HCT116 (cell line): ENCODE data around the gene SPATA25. TPM values are rescaled to one million over a fixed set of nuclear protein-coding genes. Genes with fewer than 3 reads are reported as not detected.

ENCODE experiments used
- ATAC-seq: fragments of 200-7000 bp; cut with Tn5 transposase; 2 replicates; pipeline ENCODE4 v1.9.1; 2020; ENCODE audit warnings: mild to moderate bottlenecking, moderate library complexity
- BruUV-seq: library from RNA; stranded (reverse); fragments of 400-500 nt; replicated peaks from 2 replicates; lab custom pipeline; 2021; lab: Mats Ljungman, UMichigan
- CTCF ChIA-PET: fragments of 300-600 bp; sonication (Branson Sonifier 250); formaldehyde crosslinking; loops from one replicate; lab custom pipeline; 2021; ENCODE audit warnings: antibody characterized with exemption; lab: Charles Lee
- POLR2A ChIA-PET: fragments of 300-600, 350-600 bp; sonication (Branson Sonifier 250); formaldehyde crosslinking; loops from one replicate; lab custom pipeline; 2021; ENCODE audit warnings: antibody characterized with exemption; lab: Charles Lee
- RAD21 ChIA-PET, 2 experiments: fragments of 300-600 bp; sonication (Branson Sonifier 250); formaldehyde crosslinking; loops; one replicate each; lab custom pipeline; 2023; ENCODE audit warnings: low total read pairs in 2 of 2; ENCODE audit not compliant: uncharacterized antibody in 2 of 2, unreplicated experiment in 2 of 2, low non-redundant PET in 1 of 2; lab: Charles Lee
- DNase-seq: peaks from one replicate; pipeline ENCODE4 v3.0.0-alpha.2; 2010; ENCODE audit warnings: low read depth, low spot score
- H2AFZ ChIP-seq: fragments of 200-600 bp; shearing (Covaris generic), sonication (generic); 2 replicates; pipeline ENCODE4 v1.6.1; 2017; ENCODE audit warnings: low read depth, mixed run types, mixed read lengths, antibody characterized with exemption, low read length; ENCODE audit not compliant: poor library complexity, severe bottlenecking
- H3K27ac ChIP-seq: 2 replicates; pipeline ENCODE4 v1.5.1; 2012; ENCODE audit warnings: low read depth, low read length
- H3K27me3 ChIP-seq: fragments of 200-600 bp; sonication (generic); 2 replicates; pipeline ENCODE4 v1.6.1; 2016; ENCODE audit warnings: mixed run types, low read length, mixed read lengths; ENCODE audit not compliant: insufficient read depth
- H3K36me3 ChIP-seq, 2 experiments: fragments of 200-500 bp in 1 of 2; fragments of 200-600 bp in 1 of 2; sonication (Bioruptor generic) in 1 of 2; sonication (generic) in 1 of 2; 2 replicates each; pipeline versions ENCODE4 v1.5.1 to v1.6.1; 2014 to 2016; ENCODE audit warnings: low read length in 2 of 2, inconsistent platforms in 1 of 2, mixed read lengths in 1 of 2, mixed run types in 1 of 2; ENCODE audit not compliant: insufficient read depth in 2 of 2, control insufficient read depth in 1 of 2
- H3K4me1 ChIP-seq, 2 experiments: fragments of 200-600 bp in 1 of 2; sonication (generic) in 1 of 2; 2 replicates each; pipeline versions ENCODE4 v1.5.1 to v1.6.1; 2012 to 2017; ENCODE audit warnings: low read length in 2 of 2, inconsistent platforms in 1 of 2, mild to moderate bottlenecking in 1 of 2, mixed read lengths in 1 of 2, mixed run types in 1 of 2, moderate library complexity in 1 of 2; ENCODE audit not compliant: insufficient read depth in 2 of 2, control insufficient read depth in 1 of 2
- H3K4me2 ChIP-seq: fragments of 200-600 bp; sonication (generic); 2 replicates; pipeline ENCODE4 v1.6.1; 2017; ENCODE audit warnings: mixed run types, low read length, mixed read lengths
- H3K4me3 ChIP-seq, 2 experiments: fragments of 200-600 bp in 1 of 2; sonication (generic) in 1 of 2; replicated peaks in 1 of 2; 2 replicates each; pipeline ENCODE4 v1.5.1; 2011 to 2016; ENCODE audit warnings: low read length in 2 of 2, control low read depth in 1 of 2, low read depth in 1 of 2, mild to moderate bottlenecking in 1 of 2, mixed read lengths in 1 of 2, mixed run types in 1 of 2
- H3K79me2 ChIP-seq: fragments of 200-600 bp; sonication (generic); 2 replicates; pipeline ENCODE4 v1.6.1; 2017; ENCODE audit warnings: mild to moderate bottlenecking, mixed run types, low read length, moderate library complexity, mixed read lengths; ENCODE audit not compliant: insufficient read depth
- H3K9ac ChIP-seq: fragments of 200-600 bp; sonication (generic); 2 replicates; pipeline ENCODE4 v1.6.1; 2016; ENCODE audit warnings: low read length, mixed read lengths
- H3K9me2 ChIP-seq: fragments of 200-600 bp; sonication (generic), shearing (Covaris generic); 2 replicates; pipeline ENCODE4 v1.6.1; 2017; ENCODE audit warnings: mixed run types, mild to moderate bottlenecking, moderate library complexity; ENCODE audit not compliant: insufficient read depth
- H3K9me3 ChIP-seq, 2 experiments: fragments of 200-500 bp in 1 of 2; fragments of 200-600 bp in 1 of 2; sonication (Bioruptor generic) in 1 of 2; sonication (generic) in 1 of 2; 2 replicates each; pipeline ENCODE4 v1.6.1; 2014 to 2017; ENCODE audit warnings: low read length in 2 of 2, mixed read lengths in 2 of 2, inconsistent platforms in 1 of 2, low read depth in 1 of 2, mild to moderate bottlenecking in 1 of 2, mixed run types in 1 of 2, moderate library complexity in 1 of 2; ENCODE audit not compliant: control insufficient read depth in 1 of 2, insufficient read depth in 1 of 2
- H4K20me1 ChIP-seq: fragments of 200-600 bp; sonication (generic), shearing (Covaris generic); 2 replicates; pipeline ENCODE4 v1.6.1; 2017; ENCODE audit warnings: mixed run types, mild to moderate bottlenecking, moderate library complexity; ENCODE audit not compliant: insufficient read depth
- CBX3 ChIP-seq: IDR thresholded peaks from 2 replicates; pipeline ENCODE4 v1.6.1; 2012; ENCODE audit warnings: low read depth
- CEBPB ChIP-seq: IDR thresholded peaks from 2 replicates; pipeline ENCODE4 v1.6.1; 2012; ENCODE audit warnings: low read depth
- ELF1 ChIP-seq: IDR thresholded peaks from 2 replicates; pipeline ENCODE4 v1.6.1; 2012; ENCODE audit warnings: low read depth, borderline replicate concordance
- EZH2phosphoT487 ChIP-seq: fragments of 200-600 bp; IDR thresholded peaks from 2 replicates; pipeline ENCODE4 v1.6.1; 2018; ENCODE audit warnings: antibody characterized with exemption, borderline replicate concordance
- FOSL1 ChIP-seq: IDR thresholded peaks from 2 replicates; pipeline ENCODE4 v1.6.1; 2012; ENCODE audit warnings: low read depth
- JUND ChIP-seq: IDR thresholded peaks from 2 replicates; pipeline ENCODE4 v1.6.1; 2012
- MAX ChIP-seq: IDR thresholded peaks from 2 replicates; pipeline ENCODE4 v1.6.1; 2012
- POLR2AphosphoS5 ChIP-seq: IDR thresholded peaks from 2 replicates; pipeline ENCODE4 v1.6.1; 2011; ENCODE audit warnings: mild to moderate bottlenecking, low read depth, low read length, moderate library complexity
- RAD21 ChIP-seq: IDR thresholded peaks from 2 replicates; pipeline ENCODE4 v1.6.1; 2012; ENCODE audit warnings: low read depth, mild to moderate bottlenecking
- SIN3A ChIP-seq: IDR thresholded peaks from 2 replicates; pipeline ENCODE4 v1.6.1; 2012; ENCODE audit warnings: low read depth
- SP1 ChIP-seq: IDR thresholded peaks from 2 replicates; pipeline ENCODE4 v1.6.1; 2012; ENCODE audit warnings: low read depth
- TCF7L2 ChIP-seq: IDR thresholded peaks from 2 replicates; pipeline ENCODE4 v1.7.0; 2011; ENCODE audit warnings: borderline replicate concordance, inconsistent platforms; ENCODE audit not compliant: insufficient read depth, insufficient read length; ENCODE audit errors: extremely low read depth
- YY1 ChIP-seq: IDR thresholded peaks from 2 replicates; pipeline ENCODE4 v1.6.1; 2011; ENCODE audit warnings: low read length, low read depth, moderate library complexity, mild to moderate bottlenecking; ENCODE audit not compliant: insufficient replicate concordance; ENCODE audit errors: extremely low read depth
- ZNF274 ChIP-seq: fragments of 200-500 bp; sonication (Bioruptor generic); IDR thresholded peaks from 2 replicates; pipeline ENCODE4 v1.6.1; 2014; ENCODE audit warnings: mild to moderate bottlenecking, low read depth, low read length, inconsistent platforms
- intact Hi-C: fragments of 100-400 bp; cut with micrococcal nuclease; formaldehyde crosslinking; loops from 2 replicates; pipeline ENCODE4 v1.10.0; 2022
- total RNA-seq: library from RNA; stranded (reverse); gene quantifications from one replicate; pipeline ENCODE4 v1.2.1, GENCODE V29; 2021; ENCODE audit not compliant: unreplicated experiment
- TF ChIP-seq, protein P1 (sequence below): IDR thresholded peaks from 2 replicates; pipeline ENCODE4 v1.6.1; 2011; ENCODE audit warnings: mild to moderate bottlenecking, low read length, moderate library complexity; ENCODE audit not compliant: insufficient replicate concordance; ENCODE audit errors: extremely low read depth

The SPATA25 gene
- total RNA-seq, 1 experiment from 2014 or later, result 0.42 TPM

GRCh38 chr20:45890077-45890984 lies 2.9 kb upstream of the SPATA25 start:
- TSS peak; percentile 78 for BruUV-seq
- Histone ChIP-seq H3K79me2 (peaks cover 4% of the 10 kb centered on the region; the same call in 1 of the 2 replicates), H3K36me3 (peaks cover 6 to 21% of the 10 kb centered on the region in 2 experiments; a peak in 3 of 4 replicates), H3K9me2 (no peaks in the 10 kb centered on the region), H3K27ac (peak overlapping the region; percentile 77; the same call in 1 of the 2 replicates), H3K4me1 (peaks cover 11 to 21% of the 10 kb centered on the region in 2 experiments), H3K9me3 (no peaks in the 10 kb centered on the region), H3K27me3 (no peaks in the 10 kb centered on the region), H4K20me1 (no peaks in the 10 kb centered on the region), H3K9ac (peak overlapping the region; percentile 76), H2AFZ (peak overlapping the region; percentile 80), H3K4me2 (peak overlapping the region; percentile 99), H3K4me3 (peak overlapping the region; percentile 83 to 93)
- DNase-seq (no peak), ATAC-seq (no peak)
- no peak for TF ChIP-seq EZH2phosphoT487
- no peak for TF ChIP-seq SIN3A
- TF ChIP-seq JUND, result no peak
- TF ChIP-seq POLR2AphosphoS5, result no peak
- no peak for TF ChIP-seq MAX
- no peak for TF ChIP-seq TCF7L2
- TF ChIP-seq RAD21, result no peak
- no peak for TF ChIP-seq ELF1
- no peak for TF ChIP-seq CBX3
- TF ChIP-seq, protein P1, sequence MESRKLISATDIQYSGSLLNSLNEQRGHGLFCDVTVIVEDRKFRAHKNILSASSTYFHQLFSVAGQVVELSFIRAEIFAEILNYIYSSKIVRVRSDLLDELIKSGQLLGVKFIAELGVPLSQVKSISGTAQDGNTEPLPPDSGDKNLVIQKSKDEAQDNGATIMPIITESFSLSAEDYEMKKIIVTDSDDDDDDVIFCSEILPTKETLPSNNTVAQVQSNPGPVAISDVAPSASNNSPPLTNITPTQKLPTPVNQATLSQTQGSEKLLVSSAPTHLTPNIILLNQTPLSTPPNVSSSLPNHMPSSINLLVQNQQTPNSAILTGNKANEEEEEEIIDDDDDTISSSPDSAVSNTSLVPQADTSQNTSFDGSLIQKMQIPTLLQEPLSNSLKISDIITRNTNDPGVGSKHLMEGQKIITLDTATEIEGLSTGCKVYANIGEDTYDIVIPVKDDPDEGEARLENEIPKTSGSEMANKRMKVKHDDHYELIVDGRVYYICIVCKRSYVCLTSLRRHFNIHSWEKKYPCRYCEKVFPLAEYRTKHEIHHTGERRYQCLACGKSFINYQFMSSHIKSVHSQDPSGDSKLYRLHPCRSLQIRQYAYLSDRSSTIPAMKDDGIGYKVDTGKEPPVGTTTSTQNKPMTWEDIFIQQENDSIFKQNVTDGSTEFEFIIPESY, result no peak
- no peak for TF ChIP-seq ZNF274
- no peak for TF ChIP-seq YY1
- no peak for TF ChIP-seq FOSL1
- no peak for TF ChIP-seq SP1
- TF ChIP-seq CEBPB, result no peak
- ChIA-PET CTCF (no interaction called here), RAD21 (no interaction called here), POLR2A (no interaction called here)
- intact Hi-C loops, result no loop called here
